CD4-positive, alpha-beta T cell (primary cell): ENCODE data around the gene FNDC3B. TPM values are rescaled to one million over a fixed set of nuclear protein-coding genes. Genes with fewer than 3 reads are reported as not detected.

Source experiments
- ATAC-seq: fragments of 200-7000 bp; cut with Tn5 transposase; one replicate; pipeline ENCODE4 v1.10.0; 2022; ENCODE audit warnings: mild to moderate bottlenecking; ENCODE audit not compliant: poor library complexity
- CTCF ChIA-PET: fragments of 350-600 bp; sonication (Branson Sonifier 250); formaldehyde crosslinking; loops from one replicate; lab custom pipeline; 2021; ENCODE audit warnings: antibody characterized with exemption, inconsistent platforms; lab: Charles Lee
- POLR2A ChIA-PET: fragments of 350-600 bp; sonication (Branson Sonifier 250); formaldehyde crosslinking; loops from one replicate; lab custom pipeline; 2021; ENCODE audit warnings: antibody characterized with exemption, inconsistent platforms; lab: Charles Lee
- DNase-seq, 14 experiments: peaks; one replicate each; pipeline ENCODE4 v3.0.0-alpha.2; 2013 to 2020; ENCODE audit warnings: mixed read lengths in 2 of 14
- H3K27ac ChIP-seq, 2 donors: one replicate each; pipeline versions ENCODE4 v1.5.1 to v1.7.0; 2013; ENCODE audit warnings: low read length in 2 of 2, low read depth in 1 of 2, mild to moderate bottlenecking in 1 of 2
- H3K27me3 ChIP-seq, 2 experiments: 1 replicate in 1 of 2; 2 replicates in 1 of 2; pipeline versions ENCODE4 v1.6.1 to v1.7.0; 2013; ENCODE audit warnings: low read length in 2 of 2, control low read depth in 1 of 2, mild to moderate bottlenecking in 1 of 2, moderate library complexity in 1 of 2; ENCODE audit not compliant: insufficient read depth in 2 of 2, control insufficient read depth in 1 of 2
- H3K36me3 ChIP-seq: one replicate; pipeline ENCODE4 v1.6.1; 2013; ENCODE audit warnings: low read length, control low read depth; ENCODE audit not compliant: insufficient read depth
- H3K4me1 ChIP-seq: one replicate; pipeline ENCODE4 v1.6.1; 2013; ENCODE audit warnings: low read length, control low read depth; ENCODE audit not compliant: insufficient read depth
- H3K4me3 ChIP-seq: one replicate; pipeline ENCODE4 v1.5.1; 2013; ENCODE audit warnings: mild to moderate bottlenecking, low read length, moderate library complexity
- H3K9me3 ChIP-seq, 2 experiments: 1 replicate in 1 of 2; 2 replicates in 1 of 2; pipeline versions ENCODE4 v1.6.1 to v1.7.0; 2013; ENCODE audit warnings: low read length in 2 of 2, mild to moderate bottlenecking in 2 of 2, control low read depth in 1 of 2, moderate library complexity in 1 of 2; ENCODE audit not compliant: control insufficient read depth in 1 of 2, insufficient read depth in 1 of 2
- H3K27ac Mint-ChIP-seq: one replicate; pipeline ENCODE4 v1.8.0; 2020; ENCODE audit warnings: mixed read lengths
- H3K27me3 Mint-ChIP-seq: one replicate; pipeline ENCODE4 v1.8.0; 2021; ENCODE audit warnings: mixed read lengths
- H3K36me3 Mint-ChIP-seq: one replicate; pipeline ENCODE4 v1.8.0; 2021; ENCODE audit warnings: low read depth, mixed read lengths
- H3K4me1 Mint-ChIP-seq: one replicate; pipeline ENCODE4 v1.8.0; 2021; ENCODE audit warnings: low read depth, mixed read lengths
- H3K4me3 Mint-ChIP-seq: one replicate; pipeline ENCODE4 v1.8.0; 2020; ENCODE audit warnings: mild to moderate bottlenecking, mixed read lengths
- H3K9me3 Mint-ChIP-seq: one replicate; pipeline ENCODE4 v1.8.0; 2020; ENCODE audit warnings: mixed read lengths
- CTCF ChIP-seq: fragments of 200-600 bp; IDR thresholded peaks from one replicate; pipeline ENCODE4 v1.8.0; 2022; ENCODE audit warnings: antibody characterized with exemption, mild to moderate bottlenecking
- intact Hi-C, 2 experiments: fragments of 100-400 bp; cut with DNase I in 1 of 2; cut with micrococcal nuclease in 1 of 2; formaldehyde crosslinking; loops; one replicate each; pipeline versions ENCODE4 v1.15.1 to v1.9.0; 2023 to 2025; cut with DNase I, micrococcal nuclease
- total RNA-seq, 174 experiments: library from RNA in 2 of 174; stranded (reverse) in 2 of 174; gene quantifications; one replicate each; pipeline ENCODE4 v1.2.3 and lab custom pipeline; 2021 to 2026

Gene FNDC3B
- total RNA-seq, 2 experiments from 2014 or later, result 26.1 to 28.7 TPM

GRCh38 chr3:172369590-172370259, 330.3 kb downstream of the FNDC3B start:
- no peak overlapping the region for H3K27ac Mint-ChIP-seq
- no peak overlapping the region for H3K4me3 Mint-ChIP-seq
- H3K4me1 ChIP-seq, result no peaks in the 10 kb centered on the region
- intact Hi-C loops, result no loop called here
- no peaks in the 10 kb centered on the region for H3K4me1 Mint-ChIP-seq
- H3K9me3 ChIP-seq, result no peaks in the 10 kb centered on the region
- no peaks in the 10 kb centered on the region for H3K27me3 Mint-ChIP-seq
- DNase-seq, result no peak
- TF ChIP-seq CTCF, result no peak
- H3K27ac ChIP-seq, result no peak overlapping the region
- no peaks in the 10 kb centered on the region for H3K9me3 Mint-ChIP-seq
- peaks cover 3% of the 10 kb centered on the region for H3K36me3 ChIP-seq
- CTCF ChIA-PET, result no interaction called here
- H3K4me3 ChIP-seq, result no peak overlapping the region
- no peaks in the 10 kb centered on the region for H3K27me3 ChIP-seq
- POLR2A ChIA-PET, result no interaction called here
- peaks cover 84% of the 10 kb centered on the region for H3K36me3 Mint-ChIP-seq
- ATAC-seq, result no peak

GRCh38 chr3:172370419-172370818, 331.0 kb downstream of the FNDC3B start:
- Histone ChIP-seq H3K27me3 (no peaks in the 10 kb centered on the region), H3K27ac (no peak overlapping the region), H3K9me3 (no peaks in the 10 kb centered on the region), H3K4me3 (no peak overlapping the region), H3K4me1 (no peaks in the 10 kb centered on the region), H3K36me3 (peaks cover 3% of the 10 kb centered on the region)
- no peaks in the 10 kb centered on the region for H3K4me1 Mint-ChIP-seq
- H3K9me3 Mint-ChIP-seq, result no peaks in the 10 kb centered on the region
- H3K27me3 Mint-ChIP-seq, result no peaks in the 10 kb centered on the region
- peaks cover 84% of the 10 kb centered on the region for H3K36me3 Mint-ChIP-seq
- no peak for ATAC-seq
- ChIA-PET POLR2A (no interaction called here), CTCF (no interaction called here)
- no peak overlapping the region for H3K27ac Mint-ChIP-seq
- no peak for DNase-seq
- intact Hi-C loops, result no loop called here
- H3K4me3 Mint-ChIP-seq, result no peak overlapping the region
- no peak for TF ChIP-seq CTCF

GRCh38 chr3:172371544-172371943, 332.2 kb downstream of the FNDC3B start:
- peaks cover 3% of the 10 kb centered on the region for H3K36me3 ChIP-seq
- no peaks in the 10 kb centered on the region for H3K4me1 ChIP-seq
- Mint-ChIP-seq H3K9me3 (no peaks in the 10 kb centered on the region), H3K4me3 (no peak overlapping the region), H3K4me1 (no peaks in the 10 kb centered on the region), H3K27ac (no peak overlapping the region), H3K27me3 (no peaks in the 10 kb centered on the region), H3K36me3 (peaks cover 81% of the 10 kb centered on the region)
- no peak overlapping the region for H3K27ac ChIP-seq
- POLR2A ChIA-PET, result no interaction called here
- CTCF ChIA-PET, result no interaction called here
- H3K27me3 ChIP-seq, result no peaks in the 10 kb centered on the region
- intact Hi-C loops, result no loop called here
- H3K9me3 ChIP-seq, result no peaks in the 10 kb centered on the region
- H3K4me3 ChIP-seq, result no peak overlapping the region
- DNase-seq, result no peak
- no peak for TF ChIP-seq CTCF
- ATAC-seq, result no peak
